Left ventricle myocardium inferior (tissue), 1 donor: ENCODE measurements around the gene ABHD17A. TPM values are rescaled to one million over a fixed set of nuclear protein-coding genes. Genes with fewer than 3 reads are reported as not detected.
"Not testable (repeated sequence)": the region's sequence is repeated elsewhere in the genome, so short reads cannot be mapped to it uniquely, and the experiment has no call there.

Experiments
- DNase-seq: peaks from one replicate; pipeline ENCODE4 v3.0.0-alpha.2; 2020
- H3K27ac ChIP-seq: fragments of 200-600 bp; replicated peaks from 2 replicates; pipeline ENCODE4 v1.8.0; 2021
- H3K27me3 ChIP-seq: fragments of 200-600 bp; 2 replicates; pipeline ENCODE4 v1.8.0; 2021; ENCODE audit warnings: low read depth
- H3K36me3 ChIP-seq: fragments of 200-600 bp; 2 replicates; pipeline ENCODE4 v1.8.0; 2021
- H3K4me1 ChIP-seq: fragments of 200-600 bp; 2 replicates; pipeline ENCODE4 v1.8.0; 2021
- H3K4me3 ChIP-seq: fragments of 200-600 bp; 2 replicates; pipeline ENCODE4 v1.8.0; 2021; ENCODE audit warnings: mild to moderate bottlenecking, moderate library complexity
- H3K9me3 ChIP-seq: fragments of 200-600 bp; replicated peaks from 2 replicates; pipeline ENCODE4 v1.8.0; 2021
- intact Hi-C: fragments of 100-400 bp; cut with micrococcal nuclease; formaldehyde crosslinking; loops from one replicate; pipeline ENCODE4 v1.11.0; 2022
- long read RNA-seq: library from polyadenylated mRNA; unstranded; transcript quantifications from one replicate; pipeline ENCODE4 v2.0.0, GENCODE V29; 2021
- total RNA-seq: library from RNA; stranded (reverse); fragmentation: NEBNext Ultra II Directional; extraction: Animal tissue kit (Norgen Biotek cat#: 25700); gene quantifications from one replicate; pipeline ENCODE4 v1.2.1, GENCODE V29; 2021
- TF ChIP-seq, protein P1 (sequence below): fragments of 200-600 bp; IDR thresholded peaks from 2 replicates; pipeline ENCODE4 v1.8.0; 2021; ENCODE audit warnings: antibody characterized with exemption, mild to moderate bottlenecking, borderline replicate concordance
- donor health status: DM: no; HTN: yes; CAD: no; lungs with severe emphysema.

ABHD17A gene
- 55.6 TPM for total RNA-seq
- long read RNA-seq, full-length matches to known transcripts, result 151 of 214 reads
- long read RNA-seq, partial matches to known transcripts, result 49 of 214 reads
- long read RNA-seq, other reads (novel, unspliced or antisense), result 14 of 214 reads

DNA sequence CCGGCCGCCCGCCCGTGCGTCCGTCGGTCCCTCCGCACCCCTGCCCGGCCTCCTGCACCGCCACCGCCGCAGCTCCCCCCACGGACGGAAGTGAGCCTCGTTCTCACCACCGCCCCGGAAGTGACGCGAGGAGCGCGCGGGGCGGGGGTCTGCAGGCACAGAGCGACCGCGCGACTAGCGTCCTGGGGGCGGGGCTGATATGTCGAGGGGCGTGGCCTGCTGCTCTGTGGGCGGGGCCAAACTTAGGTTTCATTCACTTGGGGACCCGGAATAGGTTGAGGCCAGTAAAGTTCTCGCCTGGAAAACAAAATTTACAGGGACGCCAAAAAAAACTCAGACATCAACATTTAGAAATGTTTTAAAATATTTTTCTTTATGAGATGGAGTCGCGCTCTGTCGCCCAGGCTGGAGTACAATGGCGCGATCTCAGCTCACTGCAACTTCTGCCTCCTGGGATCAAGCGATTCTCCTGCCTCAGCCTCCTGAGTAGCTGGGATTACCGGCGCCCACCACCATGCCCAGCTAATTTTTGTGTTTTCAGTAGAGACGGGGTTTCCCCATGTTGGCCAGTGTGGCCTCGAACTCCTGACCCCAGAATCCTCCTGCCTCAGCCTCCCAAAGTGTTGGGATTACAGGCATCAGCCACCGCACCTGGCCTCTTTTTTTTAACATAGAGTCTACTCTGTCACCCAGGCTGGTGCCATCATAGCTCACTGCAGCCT, at the start of gene ABHD17A:
Gene ABHD17A, minus strand, starts transcription at position 99 of the 722 bp plus-strand sequence. CDS start 3,930 bp downstream, outside the sequence.
- Histone ChIP-seq H3K27ac (peak within 1 kb of the TSS; percentile 90), H3K4me3 (peak within 1 kb of the TSS; percentile 85), H3K4me1 (peaks cover 51% of the 10 kb centered on the region)
- H3K27me3 ChIP-seq, H3K36me3 ChIP-seq, intact Hi-C loops, H3K9me3 ChIP-seq: not testable (repeated sequence)
- DNase-seq, result peak; percentile 95

DNA sequence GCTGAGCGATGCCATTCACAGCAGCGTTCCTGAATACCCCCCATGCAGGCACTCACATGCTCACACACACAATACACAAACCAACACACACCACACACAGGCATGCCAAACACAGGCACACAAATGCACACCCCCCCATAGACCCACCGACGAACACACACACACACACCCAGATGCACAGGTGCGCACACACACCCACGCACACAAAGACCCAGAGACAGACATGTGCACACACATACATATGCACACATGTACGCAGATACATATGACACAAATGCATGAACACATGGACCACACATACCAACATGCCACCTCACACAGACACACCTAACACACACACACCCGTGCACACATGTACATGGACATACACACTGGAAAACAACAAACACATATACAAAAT, 48.6 kb upstream of the ABHD17A start:
- no peak for DNase-seq
- no peaks in the 10 kb centered on the region for H3K36me3 ChIP-seq
- intact Hi-C loops, result no loop called here

DNA sequence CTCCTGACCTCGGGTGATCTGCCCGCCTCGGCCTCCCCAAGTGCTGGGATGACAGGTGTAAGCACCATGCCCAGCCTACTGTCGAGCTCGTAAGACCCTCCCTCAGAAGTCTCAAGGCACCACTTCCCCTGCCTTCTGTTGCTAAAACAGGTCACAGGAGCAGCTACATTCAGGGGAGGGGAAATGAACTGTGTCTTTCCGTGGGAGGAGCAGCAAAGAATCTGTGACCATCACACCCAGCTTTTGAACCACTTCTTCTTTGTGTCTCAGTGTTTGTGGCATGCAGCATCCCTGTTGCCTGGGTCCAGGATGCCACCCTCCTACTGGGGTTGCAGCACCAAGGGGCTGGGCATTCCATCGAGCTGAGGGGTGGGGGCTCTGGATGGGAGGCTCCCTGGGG, 47.9 kb upstream of the ABHD17A start:
- H3K4me3 ChIP-seq, result no peak overlapping the region
- no peaks in the 10 kb centered on the region for H3K36me3 ChIP-seq
- intact Hi-C loops, result no loop called here
- H3K27ac ChIP-seq, result no peak overlapping the region
- peaks cover 22% of the 10 kb centered on the region for H3K4me1 ChIP-seq
- no peaks in the 10 kb centered on the region for H3K27me3 ChIP-seq
- DNase-seq, result no peak
- TF ChIP-seq, protein P1, sequence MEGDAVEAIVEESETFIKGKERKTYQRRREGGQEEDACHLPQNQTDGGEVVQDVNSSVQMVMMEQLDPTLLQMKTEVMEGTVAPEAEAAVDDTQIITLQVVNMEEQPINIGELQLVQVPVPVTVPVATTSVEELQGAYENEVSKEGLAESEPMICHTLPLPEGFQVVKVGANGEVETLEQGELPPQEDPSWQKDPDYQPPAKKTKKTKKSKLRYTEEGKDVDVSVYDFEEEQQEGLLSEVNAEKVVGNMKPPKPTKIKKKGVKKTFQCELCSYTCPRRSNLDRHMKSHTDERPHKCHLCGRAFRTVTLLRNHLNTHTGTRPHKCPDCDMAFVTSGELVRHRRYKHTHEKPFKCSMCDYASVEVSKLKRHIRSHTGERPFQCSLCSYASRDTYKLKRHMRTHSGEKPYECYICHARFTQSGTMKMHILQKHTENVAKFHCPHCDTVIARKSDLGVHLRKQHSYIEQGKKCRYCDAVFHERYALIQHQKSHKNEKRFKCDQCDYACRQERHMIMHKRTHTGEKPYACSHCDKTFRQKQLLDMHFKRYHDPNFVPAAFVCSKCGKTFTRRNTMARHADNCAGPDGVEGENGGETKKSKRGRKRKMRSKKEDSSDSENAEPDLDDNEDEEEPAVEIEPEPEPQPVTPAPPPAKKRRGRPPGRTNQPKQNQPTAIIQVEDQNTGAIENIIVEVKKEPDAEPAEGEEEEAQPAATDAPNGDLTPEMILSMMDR, result no peak
- no peaks in the 10 kb centered on the region for H3K9me3 ChIP-seq

More for the DNA sequence above, 48.6 kb upstream of the ABHD17A start:
- Histone ChIP-seq H3K9me3 (no peaks in the 10 kb centered on the region), H3K4me1 (peaks cover 20% of the 10 kb centered on the region), H3K27ac (no peak overlapping the region), H3K27me3 (no peaks in the 10 kb centered on the region), H3K4me3 (no peak overlapping the region)
- TF ChIP-seq, protein P1, result no peak

DNA sequence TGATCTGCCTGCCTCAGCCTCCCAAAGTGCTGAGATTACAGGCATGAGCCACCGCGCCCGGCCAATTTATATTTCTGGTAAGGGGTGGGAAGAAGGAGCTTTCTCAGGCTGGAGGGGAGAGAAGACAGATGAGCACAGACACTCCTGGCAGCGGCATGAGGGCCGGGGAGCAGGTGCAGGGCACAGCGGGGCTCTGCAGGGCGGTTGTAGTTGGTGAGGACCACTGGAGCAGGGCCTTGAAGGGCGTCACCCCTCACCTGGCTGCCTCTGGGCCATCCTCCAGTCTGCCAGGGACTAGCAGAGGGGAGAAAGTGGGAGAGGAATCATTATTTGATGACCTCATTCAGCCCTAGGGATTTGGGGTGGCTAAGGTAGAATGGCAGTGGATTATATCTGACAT, 47.1 kb upstream of the ABHD17A start:
- intact Hi-C loops, result no loop called here
- Histone ChIP-seq H3K36me3 (no peaks in the 10 kb centered on the region), H3K27ac (no peak overlapping the region), H3K9me3 (no peaks in the 10 kb centered on the region), H3K4me3 (no peak overlapping the region), H3K27me3 (no peaks in the 10 kb centered on the region), H3K4me1 (peaks cover 22% of the 10 kb centered on the region)
- DNase-seq, result no peak
- TF ChIP-seq, protein P1, result no peak

DNA sequence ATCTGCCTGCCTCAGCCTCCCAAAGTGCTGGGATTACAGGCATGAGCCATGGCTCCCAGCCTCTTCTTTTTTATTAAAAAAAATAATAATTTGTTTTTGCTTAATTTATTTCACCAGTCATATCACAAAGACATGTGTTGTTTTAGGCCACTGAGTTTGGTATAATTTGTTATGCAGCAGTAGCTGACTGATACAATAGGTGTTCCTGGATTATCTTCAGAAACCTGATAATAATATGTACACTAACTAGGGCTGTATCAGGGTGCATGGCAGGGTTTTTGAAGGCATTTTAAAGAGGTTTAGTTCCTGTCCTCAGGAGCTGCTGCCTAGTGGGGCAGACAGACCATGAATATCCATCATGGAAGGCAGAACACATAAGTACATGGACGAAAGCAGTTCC, 46.1 kb upstream of the ABHD17A start:
- Histone ChIP-seq H3K36me3 (no peaks in the 10 kb centered on the region), H3K27ac (no peak overlapping the region), H3K4me1 (peaks cover 22% of the 10 kb centered on the region), H3K4me3 (no peak overlapping the region), H3K9me3 (no peaks in the 10 kb centered on the region), H3K27me3 (no peaks in the 10 kb centered on the region)
- intact Hi-C loops, result no loop called here
- TF ChIP-seq, protein P1, result no peak
- no peak for DNase-seq

DNA sequence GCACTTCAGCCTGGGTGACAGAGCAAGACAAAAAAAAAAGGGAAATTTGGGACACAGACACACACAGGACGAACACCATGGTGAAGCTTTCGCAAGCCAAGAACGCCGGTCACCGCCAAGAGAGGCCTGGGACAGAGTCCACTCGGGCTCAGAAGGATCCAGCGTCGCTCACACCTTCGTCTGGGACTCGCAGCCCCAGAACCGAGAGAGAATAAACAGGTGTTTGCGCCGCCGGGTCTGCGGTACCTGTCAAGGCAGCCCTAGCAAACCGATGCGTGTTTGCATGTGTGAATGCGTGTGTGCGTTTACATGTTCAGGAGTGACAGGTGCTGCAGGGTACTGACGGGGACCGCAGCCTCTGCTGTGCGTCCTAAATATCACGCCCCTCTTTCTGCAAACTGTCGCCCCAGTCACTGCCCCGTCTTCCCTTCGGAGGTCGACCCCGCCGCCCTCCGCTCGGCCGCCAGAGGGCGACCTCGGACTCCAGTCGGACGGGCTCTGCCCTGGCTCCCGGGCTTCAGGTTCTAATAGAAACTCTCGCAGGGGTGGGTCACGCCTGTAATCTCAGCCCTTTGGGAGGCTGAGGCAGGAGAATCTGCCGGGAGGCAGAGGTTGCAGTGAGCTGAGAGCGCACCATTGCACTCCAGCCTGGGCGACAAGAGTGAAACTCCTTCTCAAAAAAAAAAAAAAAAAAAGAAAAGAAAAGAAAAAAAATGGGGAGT, 43.9 kb upstream of the ABHD17A start:
- Histone ChIP-seq H3K9me3 (no peaks in the 10 kb centered on the region), H3K36me3 (peaks cover 7% of the 10 kb centered on the region), H3K27me3 (no peaks in the 10 kb centered on the region), H3K4me1 (peaks cover 14% of the 10 kb centered on the region), H3K4me3 (peak overlapping the region; percentile 62), H3K27ac (no peak overlapping the region)
- TF ChIP-seq, protein P1, result peak; percentile 91
- intact Hi-C loops, result no loop called here
- DNase-seq, result peak; percentile 81
